ENCODE measurements around the gene PANK4.

The PANK4 gene

DNA sequence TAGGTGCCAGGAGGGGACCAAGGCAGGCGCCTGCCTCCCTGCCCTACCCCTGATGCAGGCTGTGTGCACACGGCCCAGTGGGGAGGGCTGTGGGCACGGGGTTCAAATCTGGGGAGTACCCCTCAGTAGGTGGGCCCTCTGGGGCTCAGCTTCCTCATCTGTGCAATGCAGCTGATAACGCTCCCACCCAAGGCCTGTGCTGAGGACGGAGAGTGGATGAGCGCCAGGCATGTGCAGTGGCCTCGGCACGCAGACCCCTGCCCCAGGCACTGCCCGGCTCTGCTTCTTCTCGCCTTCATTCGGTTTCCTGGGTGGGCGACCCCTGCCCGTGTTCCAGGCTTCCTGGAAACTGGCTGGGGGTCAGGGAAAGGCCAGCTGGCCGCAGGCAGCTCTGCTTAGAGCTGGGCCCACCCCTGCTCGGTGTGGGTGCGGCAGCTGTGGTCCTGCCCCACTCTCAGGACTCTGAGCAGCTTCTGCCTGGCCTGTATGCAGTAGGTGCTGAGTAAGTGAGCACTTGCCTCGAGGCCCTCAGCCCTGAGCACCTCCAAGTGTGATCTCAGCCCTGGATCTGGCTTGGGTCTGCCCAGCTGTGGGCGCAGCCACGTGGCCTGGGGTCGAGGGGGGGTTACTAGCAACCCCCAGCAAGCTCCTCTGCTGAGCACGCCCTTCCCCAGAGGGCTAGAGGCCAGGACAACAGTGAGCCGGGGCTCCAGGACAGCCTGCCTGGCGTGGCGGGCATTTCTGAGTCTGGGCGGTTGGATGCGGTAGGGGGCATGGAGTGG lies 17.9 kb upstream of the PANK4 start:
- Histone ChIP-seq H3K4me1 (ENCODE audit: control insufficient read depth, low read length) (peaks cover 33% of the 10 kb centered on the region), H3F3A (ENCODE audit: control insufficient read depth, insufficient read depth) (peaks cover 20% of the 10 kb centered on the region), H3K27me3 (ENCODE audit: control insufficient read depth, low read length) (peaks cover 24% of the 10 kb centered on the region), H3K9me2 (replicated peaks; ENCODE audit: control insufficient read depth, low read length) (no peaks in the 10 kb centered on the region), H3K9me3 (ENCODE audit: control insufficient read depth, insufficient read depth, low read length) (no peaks in the 10 kb centered on the region), H3K36me3 (ENCODE audit: control insufficient read depth, low read length) (no peaks in the 10 kb centered on the region), H3K79me2 (ENCODE audit: control insufficient read depth, low read length) (peaks cover 6% of the 10 kb centered on the region; the same call in 1 of the 2 replicates), H3K27ac (ENCODE audit: low read depth, low read length) (no peak overlapping the region), H3K4me3 (ENCODE audit: low read length) (no peak overlapping the region), H3K4me2 (ENCODE audit: low read length) (no peak overlapping the region), H4K20me1 (ENCODE audit: control insufficient read depth, insufficient read depth, low read depth, low read length) (no peaks in the 10 kb centered on the region)
- TF ChIP-seq, protein P1, sequence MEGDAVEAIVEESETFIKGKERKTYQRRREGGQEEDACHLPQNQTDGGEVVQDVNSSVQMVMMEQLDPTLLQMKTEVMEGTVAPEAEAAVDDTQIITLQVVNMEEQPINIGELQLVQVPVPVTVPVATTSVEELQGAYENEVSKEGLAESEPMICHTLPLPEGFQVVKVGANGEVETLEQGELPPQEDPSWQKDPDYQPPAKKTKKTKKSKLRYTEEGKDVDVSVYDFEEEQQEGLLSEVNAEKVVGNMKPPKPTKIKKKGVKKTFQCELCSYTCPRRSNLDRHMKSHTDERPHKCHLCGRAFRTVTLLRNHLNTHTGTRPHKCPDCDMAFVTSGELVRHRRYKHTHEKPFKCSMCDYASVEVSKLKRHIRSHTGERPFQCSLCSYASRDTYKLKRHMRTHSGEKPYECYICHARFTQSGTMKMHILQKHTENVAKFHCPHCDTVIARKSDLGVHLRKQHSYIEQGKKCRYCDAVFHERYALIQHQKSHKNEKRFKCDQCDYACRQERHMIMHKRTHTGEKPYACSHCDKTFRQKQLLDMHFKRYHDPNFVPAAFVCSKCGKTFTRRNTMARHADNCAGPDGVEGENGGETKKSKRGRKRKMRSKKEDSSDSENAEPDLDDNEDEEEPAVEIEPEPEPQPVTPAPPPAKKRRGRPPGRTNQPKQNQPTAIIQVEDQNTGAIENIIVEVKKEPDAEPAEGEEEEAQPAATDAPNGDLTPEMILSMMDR (IDR thresholded peaks at IDR 0.05; ENCODE audit: low read depth, low read length, poor library complexity, severe bottlenecking): no peak
- no peak for TF ChIP-seq EZH2phosphoT487 (IDR thresholded peaks at IDR 0.05; ENCODE audit: borderline replicate concordance, low read length)

DNA sequence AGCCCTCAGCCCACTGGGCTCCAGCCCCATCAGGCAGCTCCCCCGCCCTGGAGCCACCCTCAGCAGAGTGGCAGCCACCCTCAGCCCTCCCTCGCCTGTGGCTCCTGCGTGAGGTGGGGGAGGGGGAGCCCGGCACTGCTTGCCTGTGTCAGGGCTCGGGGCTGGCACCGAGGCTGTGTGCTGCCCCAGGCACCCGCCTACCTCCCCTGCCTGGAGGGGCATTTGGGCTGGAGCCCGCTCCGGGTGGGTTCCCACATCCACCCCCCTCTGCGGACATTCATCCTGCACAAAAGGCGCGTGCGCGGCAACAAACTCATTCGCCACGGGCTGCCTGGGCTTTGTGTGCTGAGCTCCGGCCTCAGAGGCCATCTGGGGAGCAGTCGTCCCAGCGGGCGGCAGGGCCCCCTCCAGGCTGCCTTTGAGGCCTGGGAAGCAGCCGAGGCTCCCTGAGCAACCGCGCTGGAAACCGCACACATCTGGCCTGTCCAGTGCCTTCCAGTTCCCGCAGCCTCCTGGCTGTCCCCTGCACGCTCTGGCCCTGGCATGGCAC lies 17.2 kb upstream of the PANK4 start:
- Histone ChIP-seq H3K4me2 (ENCODE audit: low read length) (no peak overlapping the region), H3K9me2 (replicated peaks; ENCODE audit: control insufficient read depth, low read length) (no peaks in the 10 kb centered on the region), H3K79me2 (ENCODE audit: control insufficient read depth, low read length) (peaks cover 6% of the 10 kb centered on the region; the same call in 1 of the 2 replicates), H3K9me3 (ENCODE audit: control insufficient read depth, insufficient read depth, low read length) (no peaks in the 10 kb centered on the region), H3F3A (ENCODE audit: control insufficient read depth, insufficient read depth) (peaks cover 13% of the 10 kb centered on the region), H3K4me1 (ENCODE audit: control insufficient read depth, low read length) (peaks cover 26% of the 10 kb centered on the region), H4K20me1 (ENCODE audit: control insufficient read depth, insufficient read depth, low read depth, low read length) (no peaks in the 10 kb centered on the region), H3K27me3 (ENCODE audit: control insufficient read depth, low read length) (peaks cover 29% of the 10 kb centered on the region), H3K27ac (ENCODE audit: low read depth, low read length) (no peak overlapping the region), H3K36me3 (ENCODE audit: control insufficient read depth, low read length) (no peaks in the 10 kb centered on the region), H3K4me3 (ENCODE audit: low read length) (no peak overlapping the region)
- TF ChIP-seq EZH2phosphoT487 (IDR thresholded peaks at IDR 0.05; ENCODE audit: borderline replicate concordance, low read length): no peak
- TF ChIP-seq, protein P1 (IDR thresholded peaks at IDR 0.05; ENCODE audit: low read depth, low read length, poor library complexity, severe bottlenecking): no peak

- Histone ChIP-seq H4K20me1 (ENCODE audit: control insufficient read depth, insufficient read depth, low read depth, low read length) (no peaks in the 10 kb centered on the region), H3K4me2 (ENCODE audit: low read length) (no peak overlapping the region), H3K4me1 (ENCODE audit: control insufficient read depth, low read length) (peaks cover 14% of the 10 kb centered on the region), H3K9me2 (replicated peaks; ENCODE audit: control insufficient read depth, low read length) (no peaks in the 10 kb centered on the region), H3K27ac (ENCODE audit: low read depth, low read length) (no peak overlapping the region), H3K4me3 (ENCODE audit: low read length) (no peak overlapping the region), H3K79me2 (ENCODE audit: control insufficient read depth, low read length) (peaks cover 4% of the 10 kb centered on the region; the same call in 1 of the 2 replicates), H3K36me3 (ENCODE audit: control insufficient read depth, low read length) (no peaks in the 10 kb centered on the region), H3F3A (ENCODE audit: control insufficient read depth, insufficient read depth) (peaks cover 2% of the 10 kb centered on the region), H3K27me3 (ENCODE audit: control insufficient read depth, low read length) (peaks cover 29% of the 10 kb centered on the region), H3K9me3 (ENCODE audit: control insufficient read depth, insufficient read depth, low read length) (no peaks in the 10 kb centered on the region)
- no peak for TF ChIP-seq EZH2phosphoT487 (IDR thresholded peaks at IDR 0.05; ENCODE audit: borderline replicate concordance, low read length)
- TF ChIP-seq, protein P1 (IDR thresholded peaks at IDR 0.05; ENCODE audit: low read depth, low read length, poor library complexity, severe bottlenecking): no peak
Measured at GRCh38 chr1:2542246-2542915, 16.0 kb upstream of the PANK4 start.

Measured in DOHH2 (cell line).